Prostate gland (tissue), 2 donors: ENCODE data around the gene CHST10. TPM values are rescaled to one million over a fixed set of nuclear protein-coding genes. Genes with fewer than 3 reads are reported as not detected.

Experiments
- DNase-seq: peaks from one replicate; pipeline ENCODE4 v3.0.0-alpha.2; 2019; ENCODE audit warnings: low spot score
- H3K27ac ChIP-seq, 2 donors: fragments of 200-600 bp; sonication (generic); 2 replicates each; pipeline ENCODE4 v1.5.1; 2017 to 2019
- H3K27me3 ChIP-seq: fragments of 200-600 bp; sonication (generic); replicated peaks from 2 replicates; pipeline ENCODE4 v1.5.1; 2019; ENCODE audit not compliant: insufficient read depth
- H3K36me3 ChIP-seq, 2 donors: fragments of 200-600 bp; sonication (generic); 1 replicate in 1 of 2; 2 replicates in 1 of 2; pipeline versions ENCODE4 v1.5.1 to v1.8.1; 2017 to 2019
- H3K4me1 ChIP-seq: fragments of 200-600 bp; sonication (generic); replicated peaks from 2 replicates; pipeline ENCODE4 v1.5.1; 2019
- H3K4me3 ChIP-seq, 2 donors: fragments of 200-600 bp; sonication (generic); 2 replicates each; pipeline ENCODE4 v1.5.1; 2017 to 2019
- H3K9me3 ChIP-seq: fragments of 200-600 bp; sonication (generic); 2 replicates; pipeline ENCODE4 v1.5.1; 2017
- POLR2A ChIP-seq: fragments of 450-650 bp; IDR thresholded peaks from one replicate; pipeline ENCODE4 v1.6.1; 2016; ENCODE audit warnings: antibody characterized with exemption, mild to moderate bottlenecking
- POLR2AphosphoS5 ChIP-seq: sonication (generic); formaldehyde crosslinking; IDR thresholded peaks from one replicate; pipeline ENCODE4 v1.6.1; 2017; ENCODE audit warnings: antibody characterized with exemption
- WGBS: methylation state at CpG from one replicate; pipeline ENCODE4 v1.1.5; 2018; 5-methylcytosine and 5-hydroxymethylcytosine counted together
- intact Hi-C: fragments of 100-400 bp; cut with DNase I; formaldehyde crosslinking; loops from one replicate; pipeline ENCODE4 v1.14.2; 2022
- total RNA-seq, 2 donors: library from RNA; depleted of rRNA; stranded (reverse); fragments of >200 nt; gene quantifications; one replicate each; pipeline ENCODE4 v1.1.0, GENCODE V29; 2016
- TF ChIP-seq, protein P1 (sequence below), 4 experiments: fragments of 200-600 bp in 2 of 4; fragments of 450-650 bp in 2 of 4; sonication (generic) in 2 of 4; IDR thresholded peaks; 1 replicate in 3 of 4; 2 replicates in 1 of 4; pipeline ENCODE4 v1.5.1; 2016 to 2019; ENCODE audit warnings: antibody characterized with exemption in 4 of 4, mild to moderate bottlenecking in 2 of 4, moderate library complexity in 2 of 4

CHST10 gene
- total RNA-seq, 2 donors from 2014 or later, result 10.0 to 27.7 TPM

DNA sequence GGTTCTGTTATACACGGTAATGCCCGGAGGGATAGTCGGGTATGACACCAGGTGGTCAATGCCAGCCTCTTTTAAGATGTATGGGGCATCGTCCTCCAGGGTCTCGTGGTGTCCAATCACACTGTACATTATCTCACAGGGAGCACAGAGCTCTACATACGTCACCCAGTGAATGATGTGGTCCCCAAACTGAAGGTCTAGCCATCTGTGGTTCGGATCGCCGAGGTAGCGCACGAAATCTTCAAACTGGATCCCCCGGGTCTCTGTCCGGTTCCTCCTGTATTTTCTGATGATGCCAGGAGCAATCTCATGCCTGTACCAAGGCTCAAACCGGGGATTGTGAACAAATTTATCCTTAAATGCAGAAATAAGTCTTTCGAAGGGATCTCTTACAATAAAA is 24.1 kb downstream of the CHST10 start:
- 93% methylated on average over 15 of the region's 15 CpGs for WGBS
- Histone ChIP-seq H3K36me3 (no peaks in the 10 kb centered on the region), H3K27ac (no peak overlapping the region), H3K27me3 (no peaks in the 10 kb centered on the region), H3K9me3 (no peaks in the 10 kb centered on the region), H3K4me1 (no peaks in the 10 kb centered on the region), H3K4me3 (no peak overlapping the region)
- no peak for DNase-seq
- intact Hi-C loops, result no loop called here
- TF ChIP-seq, protein P1, sequence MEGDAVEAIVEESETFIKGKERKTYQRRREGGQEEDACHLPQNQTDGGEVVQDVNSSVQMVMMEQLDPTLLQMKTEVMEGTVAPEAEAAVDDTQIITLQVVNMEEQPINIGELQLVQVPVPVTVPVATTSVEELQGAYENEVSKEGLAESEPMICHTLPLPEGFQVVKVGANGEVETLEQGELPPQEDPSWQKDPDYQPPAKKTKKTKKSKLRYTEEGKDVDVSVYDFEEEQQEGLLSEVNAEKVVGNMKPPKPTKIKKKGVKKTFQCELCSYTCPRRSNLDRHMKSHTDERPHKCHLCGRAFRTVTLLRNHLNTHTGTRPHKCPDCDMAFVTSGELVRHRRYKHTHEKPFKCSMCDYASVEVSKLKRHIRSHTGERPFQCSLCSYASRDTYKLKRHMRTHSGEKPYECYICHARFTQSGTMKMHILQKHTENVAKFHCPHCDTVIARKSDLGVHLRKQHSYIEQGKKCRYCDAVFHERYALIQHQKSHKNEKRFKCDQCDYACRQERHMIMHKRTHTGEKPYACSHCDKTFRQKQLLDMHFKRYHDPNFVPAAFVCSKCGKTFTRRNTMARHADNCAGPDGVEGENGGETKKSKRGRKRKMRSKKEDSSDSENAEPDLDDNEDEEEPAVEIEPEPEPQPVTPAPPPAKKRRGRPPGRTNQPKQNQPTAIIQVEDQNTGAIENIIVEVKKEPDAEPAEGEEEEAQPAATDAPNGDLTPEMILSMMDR (IDR thresholded peaks at IDR 0.05), result no peak
- TF ChIP-seq POLR2AphosphoS5 (no peak), POLR2A (no peak)

DNA sequence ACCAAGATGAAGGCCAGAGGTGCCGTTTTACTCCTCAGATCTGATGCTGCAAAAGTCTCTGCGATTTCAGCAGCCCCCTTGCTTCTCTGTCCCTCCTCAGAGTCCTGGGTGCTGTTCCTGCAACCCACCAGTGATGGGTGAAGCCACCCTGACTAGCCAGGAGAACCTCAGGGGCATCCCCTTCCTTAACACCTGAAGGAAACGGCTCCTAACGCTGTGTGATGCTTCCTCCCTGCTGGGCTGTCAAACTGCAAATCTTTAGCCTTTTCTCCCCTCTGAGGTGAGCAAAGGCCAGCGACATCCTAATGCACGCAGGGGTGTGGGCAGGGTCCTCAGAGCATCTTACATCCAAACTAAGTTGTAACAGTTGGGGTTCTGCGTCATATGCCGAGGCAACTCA is 24.8 kb downstream of the CHST10 start:
- H3K4me1 ChIP-seq, result no peaks in the 10 kb centered on the region
- TF ChIP-seq POLR2AphosphoS5, result no peak
- TF ChIP-seq, protein P1 (IDR thresholded peaks at IDR 0.05), result no peak
- TF ChIP-seq POLR2A, result no peak
- no peaks in the 10 kb centered on the region for H3K36me3 ChIP-seq
- no peak for DNase-seq
- intact Hi-C loops, result no loop called here
- no peak overlapping the region for H3K27ac ChIP-seq
- WGBS, result 94% methylated on average over 8 of the region's 8 CpGs
- H3K27me3 ChIP-seq, result no peaks in the 10 kb centered on the region
- H3K9me3 ChIP-seq, result no peaks in the 10 kb centered on the region
- no peak overlapping the region for H3K4me3 ChIP-seq

DNA sequence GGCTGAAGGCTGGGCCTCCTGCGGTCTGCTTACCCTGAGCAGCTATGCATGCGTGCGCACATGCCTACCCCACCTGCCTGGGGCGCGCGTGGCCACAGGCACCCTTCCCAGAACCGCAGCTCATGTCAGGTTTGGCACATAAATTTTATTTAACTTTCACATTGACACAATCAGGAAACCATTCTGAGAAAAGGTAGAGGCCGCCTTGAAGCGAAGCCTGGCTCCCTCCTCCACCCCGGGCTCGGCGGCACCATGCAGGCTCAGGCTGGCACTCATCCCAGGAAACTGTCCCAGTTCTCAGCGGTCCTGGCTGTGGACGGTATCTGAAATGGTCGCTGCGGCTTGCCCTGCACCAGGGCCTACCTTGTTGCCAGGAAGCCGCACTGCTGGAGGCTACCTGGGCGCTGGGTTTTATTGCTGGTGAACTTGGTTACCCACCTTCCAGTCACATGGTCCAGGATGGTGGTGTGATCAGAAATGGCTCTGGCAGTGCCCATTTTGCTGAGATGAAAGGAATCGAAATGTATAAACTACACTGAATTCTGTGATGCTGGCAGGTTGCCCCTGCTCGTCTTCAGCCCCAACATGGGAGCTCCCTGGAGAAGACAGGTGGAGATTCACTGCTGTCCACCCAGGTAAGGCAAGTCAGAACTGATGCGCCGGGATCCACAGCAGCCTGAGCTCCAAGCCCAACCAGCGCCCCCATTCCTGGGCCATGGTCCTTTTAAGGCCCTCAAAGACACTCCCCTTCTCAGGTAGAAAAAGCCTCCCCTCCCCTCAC is 25.5 kb downstream of the CHST10 start:
- Histone ChIP-seq H3K36me3 (no peaks in the 10 kb centered on the region), H3K27me3 (no peaks in the 10 kb centered on the region), H3K27ac (peak overlapping the region in 1 of 2 donors; percentile 14), H3K9me3 (no peaks in the 10 kb centered on the region), H3K4me3 (no peak overlapping the region), H3K4me1 (no peaks in the 10 kb centered on the region)
- intact Hi-C loops, result no loop called here
- TF ChIP-seq, protein P1 (IDR thresholded peaks at IDR 0.05), result no peak
- TF ChIP-seq POLR2A (no peak), POLR2AphosphoS5 (peak; percentile 14)
- WGBS, result 60% methylated on average over 22 of the region's 23 CpGs
- DNase-seq, result peak; percentile 49

DNA sequence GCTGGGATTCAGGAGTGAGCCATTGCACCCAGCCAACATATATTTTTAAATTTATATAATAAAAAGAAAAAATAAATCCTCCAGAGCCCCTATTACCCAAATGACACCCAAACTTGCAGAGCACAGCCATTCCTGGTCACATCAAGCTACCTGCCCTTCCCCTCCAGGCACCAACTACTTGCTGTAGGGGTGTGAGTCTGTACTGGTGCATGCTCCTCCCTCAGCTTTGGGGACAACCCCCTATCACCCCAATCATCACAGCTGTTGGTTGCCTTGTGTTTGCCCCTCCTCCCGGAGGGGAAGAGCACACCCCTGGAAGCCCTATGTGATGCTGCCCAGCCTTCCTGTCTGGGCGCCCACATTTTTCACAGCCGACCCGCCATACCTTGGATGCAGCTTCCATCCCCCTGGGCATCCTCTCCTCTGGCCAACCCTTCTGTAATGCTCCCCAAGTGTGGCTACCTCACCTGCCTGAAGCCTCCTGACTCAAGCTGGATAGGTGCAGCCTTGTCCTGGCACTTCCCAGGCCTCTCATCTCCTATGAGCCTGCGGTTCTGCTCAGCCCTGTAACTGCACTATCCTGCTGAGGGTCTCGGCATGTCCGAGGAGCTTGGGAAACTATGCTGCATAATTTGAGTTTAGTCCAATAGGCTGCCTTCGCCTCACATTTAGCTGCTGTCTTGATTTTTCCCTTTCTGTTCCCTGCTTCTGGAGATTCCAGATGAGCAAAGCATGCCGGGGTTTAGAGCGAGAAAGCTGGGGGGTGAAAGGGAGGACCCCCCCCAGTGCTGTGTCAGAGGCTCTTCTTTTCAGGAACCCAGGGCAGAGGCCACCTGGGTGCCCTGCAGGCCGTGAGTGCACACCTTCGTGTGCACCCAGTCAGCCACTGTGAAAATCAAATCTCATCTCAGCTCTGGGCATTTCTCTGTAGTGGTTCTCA is 27.2 kb downstream of the CHST10 start:
- TF ChIP-seq, protein P1 (IDR thresholded peaks at IDR 0.05), result no peak
- TF ChIP-seq POLR2A, result no peak
- no peak for TF ChIP-seq POLR2AphosphoS5
- intact Hi-C loops, result no loop called here
- no peaks in the 10 kb centered on the region for H3K36me3 ChIP-seq
- no peaks in the 10 kb centered on the region for H3K9me3 ChIP-seq
- no peak overlapping the region for H3K4me3 ChIP-seq
- H3K4me1 ChIP-seq, result no peaks in the 10 kb centered on the region
- no peak overlapping the region for H3K27ac ChIP-seq
- 96% methylated on average over 12 of the region's 12 CpGs for WGBS
- no peak for DNase-seq
- no peaks in the 10 kb centered on the region for H3K27me3 ChIP-seq
